K562 treated with DMSO at 1 percent for 48 hours (cell line): ENCODE results near the gene IL9R. TPM values are rescaled to one million over a fixed set of nuclear protein-coding genes. Genes with fewer than 3 reads are reported as not detected.

Experiments
- total RNA-seq: library from RNA; unstranded; fragments of 300-600 nt; gene quantifications from 2 replicates; pipeline ENCODE4 v1.2.3, GENCODE V29; 2022; ENCODE audit warnings: low replicate concordance; ENCODE audit errors: extremely low read depth

The IL9R gene
- total RNA-seq, result not detected in 2 replicates

GRCh38 chrX:155997436-155997835 is at the start of gene IL9R:
Gene IL9R (plus strand): TSS chrX:155997696. CDS start chrX:155997760, 64 bp downstream.

Other genes with a start within 250 kb of the IL9R start
- not detected in 2 replicates for gene VAMP7, start 116.4 kb upstream of the IL9R start, total RNA-seq